GM12878 (cell line): ENCODE data around the gene KRT73. TPM values are rescaled to one million over a fixed set of nuclear protein-coding genes. Genes with fewer than 3 reads are reported as not detected.

Experiments used
- ATAC-seq: fragments of 200-7000 bp; cut with Tn5 transposase; 3 replicates; pipeline ENCODE4 v1.9.1; 2020; ENCODE audit warnings: mild to moderate bottlenecking, moderate library complexity
- Bru-seq: library from RNA; stranded (reverse); fragments of 400-500 nt; gene quantifications from one replicate; lab custom pipeline; 2021; lab: Mats Ljungman, UMichigan
- BruChase-seq, 2 experiments: library from RNA; stranded (reverse); fragments of 400-500 nt; gene quantifications; one replicate each; lab custom pipeline; 2021; lab: Mats Ljungman, UMichigan
- BruUV-seq: library from RNA; stranded (reverse); fragments of 400-500 nt; replicated peaks from 2 replicates; lab custom pipeline; 2021; lab: Mats Ljungman, UMichigan
- CTCF ChIA-PET: fragments of 300-600 bp; sonication (Branson Sonifier 250); formaldehyde crosslinking; extraction: SDS; loops from one replicate; lab custom pipeline; 2021; ENCODE audit warnings: inconsistent platforms; lab: Yijun Ruan, JAX
- POLR2A ChIA-PET: fragments of 350-600 bp; formaldehyde crosslinking; extraction: SDS; loops from one replicate; lab custom pipeline; 2021; ENCODE audit warnings: inconsistent platforms; lab: Charles Lee
- RAD21 ChIA-PET: fragments of 300-600 bp; sonication (Branson Sonifier 250); formaldehyde crosslinking; loops from one replicate; lab custom pipeline; 2023; ENCODE audit warnings: antibody characterized with exemption; ENCODE audit not compliant: unreplicated experiment; lab: Charles Lee
- SMC1A ChIA-PET: fragments of 300-600 bp; sonication (Branson Sonifier 250); formaldehyde crosslinking; loops from one replicate; lab custom pipeline; 2023; ENCODE audit not compliant: unreplicated experiment, uncharacterized antibody; lab: Charles Lee
- DNase-seq: peaks from one replicate; pipeline ENCODE4 v3.0.0-alpha.2; 2011; ENCODE audit warnings: low read depth, low spot score
- FAIRE-seq: peaks from 3 replicates; lab custom pipeline; 2011; peaks lifted over from hg19 to GRCh38; lab: Jason Lieb, UNC
- H2AFZ ChIP-seq: 2 replicates; pipeline ENCODE4 v1.6.0; 2011; ENCODE audit warnings: low read depth, low read length, control low read depth; ENCODE audit not compliant: control insufficient read depth
- H3K27ac ChIP-seq: 2 replicates; pipeline ENCODE4 v1.5.1; 2011; ENCODE audit warnings: control low read depth; ENCODE audit not compliant: control insufficient read depth, insufficient read depth
- H3K27me3 ChIP-seq, 2 experiments: replicated peaks in 1 of 2; 2 replicates each; pipeline versions ENCODE4 v1.6.0 to v1.6.1; 2011; ENCODE audit warnings: low read length in 1 of 2; ENCODE audit not compliant: control insufficient read depth in 2 of 2, insufficient read depth in 2 of 2
- H3K36me3 ChIP-seq, 2 experiments: 2 replicates each; pipeline ENCODE4 v1.5.1; 2011; ENCODE audit warnings: low read length in 1 of 2; ENCODE audit not compliant: control insufficient read depth in 2 of 2, insufficient read depth in 2 of 2
- H3K4me1 ChIP-seq: 2 replicates; pipeline ENCODE4 v1.6.1; 2011; ENCODE audit warnings: mild to moderate bottlenecking, low read length, moderate library complexity, mixed read lengths; ENCODE audit not compliant: control insufficient read depth, insufficient read depth
- H3K4me2 ChIP-seq: 2 replicates; pipeline ENCODE4 v1.6.0; 2011; ENCODE audit warnings: control low read depth; ENCODE audit not compliant: control insufficient read depth, insufficient read depth
- H3K4me3 ChIP-seq: fragments of 200-600 bp; sonication (generic); 2 replicates; pipeline ENCODE4 v1.5.1; 2016
- H3K79me2 ChIP-seq: 2 replicates; pipeline ENCODE4 v1.6.0; 2011; ENCODE audit warnings: low read length; ENCODE audit not compliant: control insufficient read depth, insufficient read depth
- H3K9ac ChIP-seq: 2 replicates; pipeline ENCODE4 v1.8.0; 2011; ENCODE audit warnings: low read length, control low read depth, mixed read lengths; ENCODE audit not compliant: control insufficient read depth, insufficient read depth
- H3K9me3 ChIP-seq: replicated peaks from 3 replicates; pipeline ENCODE4 v1.5.1; 2011; ENCODE audit warnings: mild to moderate bottlenecking, low read length; ENCODE audit not compliant: control insufficient read depth, insufficient read depth
- H4K20me1 ChIP-seq: 2 replicates; pipeline ENCODE4 v1.6.0; 2011; ENCODE audit not compliant: control insufficient read depth, insufficient read depth
- CEBPB ChIP-seq, 2 experiments: fragments of 150-350 bp in 1 of 2; IDR thresholded peaks; 2 replicates each; pipeline ENCODE4 v1.6.1; 2012 to 2014; ENCODE audit warnings: low read depth in 2 of 2, low read length in 2 of 2, borderline replicate concordance in 1 of 2, inconsistent platforms in 1 of 2
- CHD2 ChIP-seq: IDR thresholded peaks from 2 replicates; pipeline ENCODE4 v1.6.1; 2011; ENCODE audit warnings: low read depth, low read length, improper control_type of control experiment, borderline replicate concordance
- DPF2 ChIP-seq: fragments of 450-650 bp; IDR thresholded peaks from 2 replicates; pipeline ENCODE4 v1.6.1; 2017; ENCODE audit warnings: mild to moderate bottlenecking
- EED ChIP-seq: sonication (generic); IDR thresholded peaks from 2 replicates; pipeline ENCODE4 v1.6.1; 2016; ENCODE audit warnings: antibody characterized with exemption, low read depth
- ESRRA ChIP-seq: IDR thresholded peaks from 2 replicates; pipeline ENCODE4 v1.6.1; 2012; ENCODE audit warnings: mild to moderate bottlenecking, low read length, improper control_type of control experiment
- HDAC2 ChIP-seq: fragments of 200-600 bp; sonication (generic); IDR thresholded peaks from 2 replicates; pipeline ENCODE4 v1.6.1; 2017
- HDAC6 ChIP-seq: fragments of 200-600 bp; sonication (generic); IDR thresholded peaks from one replicate; pipeline ENCODE4 v1.8.0; 2017; ENCODE audit warnings: antibody characterized with exemption; ENCODE audit not compliant: unreplicated experiment
- IKZF2 ChIP-seq, 2 experiments: fragments of 450-650 bp; IDR thresholded peaks; 2 replicates each; pipeline ENCODE4 v1.6.1; 2017; ENCODE audit warnings: mild to moderate bottlenecking in 2 of 2, moderate library complexity in 2 of 2
- KDM1A ChIP-seq: fragments of 200-600 bp; sonication (generic); IDR thresholded peaks from 2 replicates; pipeline ENCODE4 v1.6.1; 2016; ENCODE audit warnings: borderline replicate concordance
- KLF5 ChIP-seq: fragments of 450-650 bp; IDR thresholded peaks from 2 replicates; pipeline ENCODE4 v1.6.1; 2014; ENCODE audit warnings: mild to moderate bottlenecking; ENCODE audit not compliant: partially characterized antibody
- MEF2B ChIP-seq: fragments of 450-650 bp; IDR thresholded peaks from 2 replicates; pipeline ENCODE4 v1.6.1; 2018; ENCODE audit warnings: mild to moderate bottlenecking, moderate library complexity; ENCODE audit not compliant: partially characterized antibody, poor library complexity, severe bottlenecking
- NFIC ChIP-seq: IDR thresholded peaks from 2 replicates; pipeline ENCODE4 v1.6.1; 2012; ENCODE audit warnings: low read depth, mild to moderate bottlenecking, inconsistent platforms, low read length, moderate library complexity
- NFYB ChIP-seq: IDR thresholded peaks from 2 replicates; pipeline ENCODE4 v1.6.1; 2011; ENCODE audit warnings: low read depth, mild to moderate bottlenecking, low read length, improper control_type of control experiment, moderate library complexity; ENCODE audit not compliant: insufficient read depth
- PML ChIP-seq: IDR thresholded peaks from 2 replicates; pipeline ENCODE4 v1.6.1; 2012; ENCODE audit warnings: low read length, inconsistent platforms
- POU2F2 ChIP-seq: IDR thresholded peaks from 3 replicates; pipeline ENCODE4 v1.6.1; 2011; ENCODE audit warnings: low read depth, mild to moderate bottlenecking, low read length, borderline replicate concordance
- RBBP5 ChIP-seq: fragments of 200-600 bp; sonication (generic); conservative IDR thresholded peaks from 2 replicates; pipeline ENCODE4 v1.6.1; 2016
- SP1 ChIP-seq: IDR thresholded peaks from one replicate; pipeline ENCODE4 v1.6.1; 2011; ENCODE audit warnings: low read depth, low read length
- SREBF1 ChIP-seq: IDR thresholded peaks from 2 replicates; pipeline ENCODE4 v1.6.1; 2012; ENCODE audit warnings: mild to moderate bottlenecking, low read length
- ZNF217 ChIP-seq: fragments of 450-650 bp; IDR thresholded peaks from 2 replicates; pipeline ENCODE4 v1.6.1; 2017; ENCODE audit warnings: antibody characterized with exemption, mild to moderate bottlenecking
- WGBS: methylation state at CpG from one replicate; pipeline ENCODE4 v1.1.6; 2016; ENCODE audit warnings: low lambda C conversion rate; ENCODE audit not compliant: insufficient replicate concordance, insufficient coverage; ENCODE audit errors: missing lambda C conversion rate; 5-methylcytosine and 5-hydroxymethylcytosine counted together
- in situ Hi-C: fragments of 300-500 bp; cut with MboI; formaldehyde crosslinking; loops from 9 replicates; pipeline ENCODE4 v1.14.3; 2018; ENCODE audit warnings: mixed read lengths
- intact Hi-C: fragments of 100-400 bp; cut with micrococcal nuclease; formaldehyde crosslinking; loops from one replicate; pipeline ENCODE4 v1.14.2; 2022; ENCODE audit not compliant: unreplicated experiment
- long read RNA-seq, 2 experiments: library from polyadenylated mRNA; unstranded; transcript quantifications; one replicate each; pipeline ENCODE4 v2.0.0, GENCODE V29; 2019 to 2020
- polyA minus RNA-seq, 3 experiments: library from RNA; depleted of rRNA, polyadenylated mRNA; stranded (reverse); fragments of >200 nt; gene quantifications; 2 replicates each; pipeline ENCODE4 v1.2.3, GENCODE V29; 2011
- polyA plus RNA-seq, 11 experiments: library from polyadenylated mRNA; depleted of rRNA in 4 of 11; unstranded in 6 of 11; stranded (reverse) in 5 of 11; fragments of >200 nt; fragmentation: Nextera tagmentation in 4 of 11; fragmentation: Illumina TruSeq in 1 of 11; extraction: Ambion mirVana in 4 of 11; extraction: Trizol in 1 of 11; gene quantifications; 1 replicate in 1 of 11; 2 replicates in 10 of 11; pipeline versions ENCODE4 v1.2.1 to v1.2.3, GENCODE V29; 2011 to 2016; ENCODE audit warnings: inconsistent platforms in 2 of 11, missing spikeins in 2 of 11, low read depth in 1 of 11
- total RNA-seq, 4 experiments: library from RNA; depleted of rRNA in 3 of 4; stranded (reverse); fragments of >200 nt in 3 of 4; fragmentation: Illumina TruSeq in 1 of 4; extraction: Trizol in 1 of 4; gene quantifications; 2 replicates each; pipeline versions ENCODE4 v1.2.1 to v1.2.3, GENCODE V29; 2013 to 2021
- TF ChIP-seq, protein P1 (sequence below): fragments of 450-650 bp; IDR thresholded peaks from 2 replicates; pipeline ENCODE4 v1.6.1; 2017; ENCODE audit warnings: low read depth, mild to moderate bottlenecking, moderate library complexity

The KRT73 gene
- not detected in 2 replicates for total RNA-seq (2013; cell fraction: nucleolus; rRNA removed)
- not detected in 2 replicates for total RNA-seq (2014; rRNA removed)
- not detected in 2 replicates for total RNA-seq (2014; rRNA removed; fragmentation: Illumina TruSeq; extraction: Trizol)
- not detected in 2 replicates for total RNA-seq (2021)
- not detected for polyA plus RNA-seq (2011; ENCODE audit: low read depth)
- not detected in 2 replicates for polyA plus RNA-seq (2011; rRNA removed)
- not detected in 2 replicates for polyA plus RNA-seq (2011; cell fraction: cytosol; rRNA removed)
- not detected in 2 replicates for polyA plus RNA-seq (2011; cell fraction: nucleus; rRNA removed)
- polyA plus RNA-seq (2012): not detected in 2 replicates
- polyA plus RNA-seq (2014; fragmentation: Illumina TruSeq; extraction: Trizol): not detected in 2 replicates
- not detected for polyA plus RNA-seq (2014; fragmentation: Nextera tagmentation; extraction: Ambion mirVana)
- polyA plus RNA-seq (2014; rRNA removed): not detected in 2 replicates
- not detected for polyA plus RNA-seq (2016; fragmentation: Nextera tagmentation; extraction: Ambion mirVana)
- not detected in 2 replicates for polyA minus RNA-seq (2011; rRNA and poly(A)+ RNA removed)
- not detected in 2 replicates for polyA minus RNA-seq (2011; cell fraction: cytosol; rRNA and poly(A)+ RNA removed)
- not detected in 2 replicates for polyA minus RNA-seq (2011; cell fraction: nucleus; rRNA and poly(A)+ RNA removed)
- Bru-seq, nascent RNA: not detected
- not detected for BruChase-seq, experiment 1, labeled RNA remaining after a 6-hour chase
- BruChase-seq, experiment 2, labeled RNA remaining after a 2-hour chase: not detected
- long read RNA-seq, experiment 1: 0 reads
- long read RNA-seq, experiment 2: 0 reads

DNA sequence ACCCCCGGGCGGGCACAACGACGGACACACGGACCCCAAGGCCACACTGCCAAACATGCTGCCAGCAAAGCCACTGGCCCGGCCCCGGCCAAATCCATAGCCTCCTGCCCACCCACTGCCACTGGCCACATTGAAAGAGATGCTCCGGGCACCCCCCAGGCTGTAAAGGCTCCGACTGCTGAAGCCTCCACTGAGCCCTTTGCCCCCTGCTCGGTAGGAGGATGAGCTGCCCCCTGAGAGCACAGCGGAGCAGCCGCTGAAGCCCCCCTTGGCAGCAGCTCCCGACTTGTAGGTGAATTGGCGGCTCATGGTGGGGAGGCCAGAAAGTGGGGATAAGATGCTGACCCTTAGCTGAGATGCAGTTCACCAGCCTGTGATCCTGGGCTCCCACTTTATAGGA is at the start of gene KRT73:
TSS of gene KRT73 (minus strand) at position 344 of the 400 bp plus-strand sequence. CDS start at position 309, 35 bp downstream.
- Histone ChIP-seq H3K4me2 (no peak within 1 kb of the TSS), H3K9ac (no peak within 1 kb of the TSS), H3K4me3 (no peak within 1 kb of the TSS), H3K27ac (no peak within 1 kb of the TSS), H3K27me3 (peaks cover 0 to 3% of the 10 kb centered on the region in 2 experiments; a peak in 3 of 4 replicates), H2AFZ (no peak within 1 kb of the TSS), H4K20me1 (no peaks in the 10 kb centered on the region), H3K36me3 (no peaks in the 10 kb centered on the region), H3K79me2 (no peaks in the 10 kb centered on the region), H3K9me3 (no peaks in the 10 kb centered on the region), H3K4me1 (no peaks in the 10 kb centered on the region)
- in situ Hi-C loops: no loop called here
- DNase-seq (no peak), FAIRE-seq (no peak), ATAC-seq (no peak)
- ChIA-PET CTCF (interaction anchor here (0.6 kb wide), 1 partner anchor 8 kb away, joined by 3 read pairs; no protein-coding TSS in a partner anchor), SMC1A (no interaction called here), RAD21 (no interaction called here), POLR2A (no interaction called here)
- intact Hi-C loops: no loop called here
- no TSS peak for BruUV-seq
- TF ChIP-seq MEF2B (no peak), PML (no peak), ZNF217 (no peak), SREBF1 (no peak), ESRRA (no peak), KLF5 (no peak), SP1 (no peak), IKZF2 (IDR thresholded peaks at IDR 0.05) (no peak), RBBP5 (no peak), NFYB (no peak), CEBPB (IDR thresholded peaks at IDR 0.05; ENCODE audit: borderline replicate concordance in 1 of 2, low read depth in 2 of 2, low read length in 2 of 2) (no peak), NFIC (no peak), DPF2 (no peak), POU2F2 (no peak), KDM1A (no peak), CHD2 (no peak), EED (no peak), HDAC2 (no peak), HDAC6 (no peak)
- TF ChIP-seq, protein P1, sequence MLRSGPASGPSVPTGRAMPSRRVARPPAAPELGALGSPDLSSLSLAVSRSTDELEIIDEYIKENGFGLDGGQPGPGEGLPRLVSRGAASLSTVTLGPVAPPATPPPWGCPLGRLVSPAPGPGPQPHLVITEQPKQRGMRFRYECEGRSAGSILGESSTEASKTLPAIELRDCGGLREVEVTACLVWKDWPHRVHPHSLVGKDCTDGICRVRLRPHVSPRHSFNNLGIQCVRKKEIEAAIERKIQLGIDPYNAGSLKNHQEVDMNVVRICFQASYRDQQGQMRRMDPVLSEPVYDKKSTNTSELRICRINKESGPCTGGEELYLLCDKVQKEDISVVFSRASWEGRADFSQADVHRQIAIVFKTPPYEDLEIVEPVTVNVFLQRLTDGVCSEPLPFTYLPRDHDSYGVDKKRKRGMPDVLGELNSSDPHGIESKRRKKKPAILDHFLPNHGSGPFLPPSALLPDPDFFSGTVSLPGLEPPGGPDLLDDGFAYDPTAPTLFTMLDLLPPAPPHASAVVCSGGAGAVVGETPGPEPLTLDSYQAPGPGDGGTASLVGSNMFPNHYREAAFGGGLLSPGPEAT: no peak
- 29% methylated on average over 14 of the region's 14 CpGs for WGBS
